Activated CD4-positive, alpha-beta T cell treated with anti-CD3 and anti-CD28 coated beads for 4 hours (primary cell): ENCODE results near the gene FBXL22.

Experiments used
- DNase-seq, 2 donors: peaks; one replicate each; pipeline ENCODE4 v3.0.0-alpha.2; 2020

Gene FBXL22, protein sequence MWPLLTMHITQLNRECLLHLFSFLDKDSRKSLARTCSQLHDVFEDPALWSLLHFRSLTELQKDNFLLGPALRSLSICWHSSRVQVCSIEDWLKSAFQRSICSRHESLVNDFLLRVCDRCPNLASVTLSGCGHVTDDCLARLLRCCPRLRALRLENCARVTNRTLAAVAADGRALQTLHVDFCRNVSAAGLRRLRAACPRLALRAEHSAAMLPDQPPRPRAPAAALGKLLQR

GRCh38 chr15:63597038-63597790 is at the start of gene FBXL22:
Gene FBXL22 (plus strand): TSS chr15:63597387. CDS start chr15:63597393, 6 bp downstream.
- DNase-seq, result no peak

DNA sequence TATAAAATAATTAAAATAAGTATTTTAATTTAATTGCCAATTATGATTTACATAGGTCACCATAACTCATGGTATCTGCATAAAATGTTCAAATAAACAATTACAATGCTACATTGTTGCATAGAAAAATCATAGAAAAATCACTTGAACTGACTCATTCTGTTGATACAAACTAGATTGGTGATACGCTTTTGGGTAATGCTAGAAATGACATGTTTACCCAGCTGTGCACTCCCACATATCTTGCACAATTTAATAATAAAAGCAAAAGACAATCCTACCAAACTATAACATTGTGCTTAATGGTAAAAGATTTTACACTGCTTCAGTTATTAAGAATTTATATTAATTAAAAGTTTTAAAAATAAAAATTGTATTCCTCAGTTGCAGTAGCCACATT is 45.8 kb upstream of the FBXL22 start:
- no peak for DNase-seq

DNA sequence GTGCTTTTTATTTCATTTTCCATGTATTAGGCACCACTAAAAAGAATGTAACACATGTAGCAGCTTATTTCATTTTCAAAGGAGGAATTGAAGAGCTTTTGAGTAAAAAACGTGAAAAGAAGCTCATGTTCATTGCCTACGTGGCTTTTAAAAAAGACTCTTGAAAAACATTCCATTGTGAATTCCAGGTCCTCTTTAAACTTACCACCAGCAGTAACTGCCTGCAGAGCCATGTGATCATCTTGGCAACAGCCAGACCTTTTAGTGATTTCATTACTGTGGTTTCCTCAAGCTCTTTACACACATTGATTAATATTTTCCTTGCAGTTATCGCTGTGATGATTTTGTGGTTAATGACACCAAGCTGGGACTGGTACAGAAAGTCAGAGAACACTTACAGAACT is 43.8 kb upstream of the FBXL22 start:
- DNase-seq, result peak in 1 of 2 donors; percentile 13

DNA sequence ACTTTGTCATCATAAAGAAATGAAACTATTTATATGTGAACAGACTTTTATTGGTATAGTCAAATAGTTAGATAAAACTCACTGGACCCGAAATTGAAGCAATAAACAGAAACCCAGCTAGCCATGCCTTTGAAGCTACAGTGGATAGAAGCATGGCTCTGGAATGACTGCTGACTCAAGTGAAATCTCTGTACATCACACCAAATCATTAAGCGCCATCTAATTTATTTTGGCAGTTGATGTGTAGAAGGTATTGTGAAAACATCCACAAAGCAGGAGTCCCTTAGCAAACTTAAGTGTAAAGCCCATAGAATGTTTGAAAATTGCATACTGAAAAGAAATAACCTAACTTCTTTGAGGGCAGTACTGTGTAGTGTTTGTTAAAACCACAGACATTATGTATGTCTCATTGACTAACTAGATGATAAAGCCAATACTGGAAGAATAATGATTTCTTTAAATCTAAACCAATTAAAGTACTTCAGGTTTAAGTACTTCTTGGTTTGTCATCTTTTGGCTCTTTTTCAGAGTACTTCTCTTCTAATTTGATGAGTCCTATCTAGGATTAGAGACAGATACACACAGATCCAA is 42.8 kb upstream of the FBXL22 start:
- DNase-seq, result no peak

- DNase-seq, result no peak
Observed at GRCh38 chr15:63555507-63555906, 41.7 kb upstream of the FBXL22 start.

DNA sequence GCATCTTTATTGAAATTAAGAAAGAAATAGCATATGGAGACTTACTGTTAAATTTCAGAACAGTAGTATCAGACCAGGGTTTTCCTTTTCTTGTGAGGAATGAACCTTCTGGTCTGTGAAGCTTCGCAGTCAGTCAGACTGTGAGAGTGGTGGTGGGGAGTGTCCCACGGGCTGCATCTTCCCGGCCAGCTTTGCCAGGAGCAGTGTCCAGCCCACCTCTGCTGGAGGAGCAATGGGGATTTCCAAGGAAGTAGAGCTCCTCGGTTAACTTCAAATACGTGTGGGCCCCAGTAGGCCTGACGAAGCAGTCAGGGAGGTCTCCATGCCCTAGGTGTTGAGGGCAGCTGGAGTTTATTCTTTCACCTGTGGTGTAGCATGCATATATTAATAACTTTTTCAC is 40.9 kb upstream of the FBXL22 start:
- no peak for DNase-seq

GRCh38 chr15:63556736-63557135 is 40.5 kb upstream of the FBXL22 start:
- no peak for DNase-seq

DNA sequence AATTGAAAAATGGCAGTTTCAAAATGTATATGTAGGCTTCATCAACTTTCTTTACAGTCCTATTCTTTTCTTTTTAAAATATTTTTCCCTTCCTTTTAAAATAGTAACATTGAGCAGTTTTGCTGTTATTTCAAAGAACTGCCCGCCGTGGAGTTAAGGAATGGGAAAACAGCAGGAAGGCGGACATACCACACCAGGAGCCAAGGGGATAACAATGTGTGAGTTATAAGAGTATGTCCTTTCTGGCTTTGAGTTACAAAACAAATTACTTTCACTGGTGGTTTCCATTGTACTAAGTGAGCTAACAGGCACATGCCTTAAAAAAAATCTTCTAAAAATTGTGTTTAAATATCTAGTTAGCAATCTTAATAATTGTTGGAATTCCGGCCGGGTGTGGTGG is 37.4 kb upstream of the FBXL22 start:
- DNase-seq, result no peak

DNA sequence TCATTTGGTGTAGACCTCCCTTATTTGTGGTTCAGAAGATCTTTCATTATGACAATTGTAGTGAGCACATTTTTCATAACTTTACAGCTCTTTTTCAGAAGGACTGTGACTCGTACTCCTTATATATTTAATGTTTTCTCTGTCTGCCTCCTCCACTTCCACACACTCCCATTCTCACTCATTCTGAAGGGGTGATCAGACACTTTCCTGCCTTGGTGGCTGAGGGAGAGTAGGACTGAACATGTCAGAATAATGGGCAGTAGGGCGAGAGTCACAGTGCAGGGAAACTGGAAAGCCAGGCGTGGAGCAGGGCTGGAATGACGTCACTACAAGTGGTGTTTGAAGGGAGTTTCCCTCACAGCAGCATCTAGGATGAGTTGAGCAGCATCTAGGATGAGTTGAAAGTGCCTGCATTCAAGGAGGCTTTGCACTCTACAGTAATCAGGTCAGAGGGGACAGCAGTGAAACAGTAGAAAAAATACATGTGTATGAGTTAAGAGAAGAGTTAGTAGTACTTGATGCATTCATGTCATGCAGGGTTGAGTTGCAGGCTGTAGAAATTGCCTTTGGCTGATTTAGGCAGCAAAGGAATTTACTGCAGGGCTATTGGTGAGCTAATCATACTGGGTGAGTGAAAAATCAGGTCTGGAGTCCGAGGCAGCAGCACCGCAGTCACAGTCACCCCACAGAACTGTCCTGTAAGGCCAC is 36.3 kb upstream of the FBXL22 start:
- DNase-seq, result peak in 1 of 2 donors; percentile 12

DNA sequence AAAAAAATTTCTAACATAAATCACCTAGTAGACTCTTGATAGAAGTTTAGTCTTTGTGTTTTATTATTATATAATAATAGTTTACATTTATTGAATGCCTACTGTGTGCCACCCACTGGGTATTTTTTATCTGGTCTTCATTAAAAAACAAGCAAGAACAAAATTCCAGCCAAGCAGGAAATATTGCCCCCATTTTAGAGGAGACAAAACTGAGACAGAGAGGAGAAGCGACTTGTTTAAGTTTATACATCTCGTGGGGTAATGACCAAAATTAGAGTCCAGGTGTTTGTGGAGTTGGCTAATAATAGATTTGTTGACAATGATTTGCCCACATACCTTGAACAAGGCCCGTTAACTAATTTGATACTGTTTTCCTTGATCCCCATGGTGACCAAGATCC is 33.1 kb upstream of the FBXL22 start:
- no peak for DNase-seq

DNA sequence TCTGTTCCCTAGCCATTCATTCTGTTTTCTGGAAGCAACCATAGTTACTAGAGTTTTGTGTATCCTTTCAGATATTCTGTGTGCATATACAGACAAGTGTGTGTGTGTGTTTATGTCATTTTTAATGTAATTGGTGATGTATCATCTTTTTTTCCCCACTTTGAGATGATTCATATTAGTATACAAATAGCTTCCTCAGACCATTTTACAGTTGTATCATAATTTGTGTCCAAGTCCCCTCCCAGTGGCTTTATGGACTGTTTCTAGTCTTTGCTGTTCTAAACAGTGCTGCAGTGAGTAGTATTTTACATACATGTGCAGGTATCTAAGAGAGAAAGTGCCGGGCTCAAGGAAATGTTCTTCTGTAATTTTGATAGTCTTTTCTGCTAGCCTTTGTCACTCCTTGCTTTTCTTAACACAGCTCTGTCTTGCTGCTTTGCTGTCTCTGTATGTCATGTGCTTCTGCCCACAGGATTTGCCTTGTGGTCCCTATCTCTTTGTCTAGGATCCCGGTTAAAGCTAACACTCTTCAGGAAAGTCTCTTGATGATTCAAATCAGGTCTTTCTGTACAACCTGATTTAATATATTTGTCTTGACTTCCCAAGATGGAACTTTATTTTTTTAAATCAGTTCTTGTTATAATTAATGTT is 31.5 kb upstream of the FBXL22 start:
- no peak for DNase-seq

- DNase-seq, result no peak
Observed at GRCh38 chr15:63572749-63573464, 24.3 kb upstream of the FBXL22 start.

- DNase-seq, result no peak
Observed at GRCh38 chr15:63573533-63573932, 23.7 kb upstream of the FBXL22 start.

- DNase-seq, result no peak
Observed at GRCh38 chr15:63575312-63575711, 21.9 kb upstream of the FBXL22 start.

- DNase-seq, result no peak
Observed at GRCh38 chr15:63576441-63576840, 20.7 kb upstream of the FBXL22 start.

DNA sequence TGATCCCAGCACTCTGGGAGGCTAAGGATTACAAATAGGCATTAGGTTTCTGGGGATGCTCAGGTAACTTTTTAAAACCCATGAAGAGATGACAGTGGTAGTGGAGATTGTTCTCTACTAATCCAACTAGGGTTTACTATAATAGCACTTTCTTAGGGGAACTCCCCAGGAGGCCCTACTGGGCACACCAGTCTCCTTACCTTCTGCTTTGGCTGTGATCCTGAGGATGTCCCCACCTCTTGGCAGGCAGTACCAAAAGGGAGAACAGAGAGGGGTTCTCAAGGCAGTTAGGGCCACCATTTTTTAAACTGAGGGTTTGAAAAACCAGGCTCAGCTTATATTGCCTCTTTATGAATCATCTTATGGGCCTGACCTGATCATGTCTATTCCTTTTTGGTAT is 15.0 kb upstream of the FBXL22 start:
- DNase-seq, result no peak

DNA sequence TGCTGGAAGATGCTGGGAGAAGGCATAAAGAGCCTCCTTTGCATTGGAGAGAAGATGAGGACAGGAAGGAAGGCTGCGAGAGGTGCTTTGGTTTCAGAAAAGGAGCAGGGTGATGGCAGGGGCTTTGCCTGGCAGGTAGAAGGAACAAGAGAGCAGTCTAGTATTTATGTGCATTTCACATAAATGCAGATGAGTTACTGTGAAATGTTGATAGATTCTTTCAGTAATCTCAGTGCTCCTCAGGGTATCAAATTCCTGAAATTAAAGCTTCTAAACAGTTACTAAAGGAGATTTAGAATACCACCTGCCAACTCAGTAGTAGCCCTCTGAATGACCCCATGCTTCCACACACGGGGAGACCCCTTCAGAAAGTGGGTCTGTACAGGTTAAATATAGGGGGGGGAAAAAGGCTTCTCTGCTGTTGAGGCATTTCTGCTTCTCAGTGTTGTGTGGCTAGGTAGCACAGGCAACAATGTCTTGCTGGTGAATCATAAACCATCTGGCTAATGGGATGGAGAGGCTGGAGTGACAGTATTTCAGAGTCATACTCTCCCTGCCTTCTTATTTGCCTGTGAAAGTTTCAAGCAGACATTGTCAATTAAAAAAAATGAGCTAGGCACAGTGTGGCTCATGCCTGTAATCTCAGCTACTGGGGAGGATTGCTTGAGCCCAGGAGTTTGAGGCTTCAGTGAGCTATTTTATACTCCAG is 14.3 kb upstream of the FBXL22 start:
- DNase-seq, result no peak

DNA sequence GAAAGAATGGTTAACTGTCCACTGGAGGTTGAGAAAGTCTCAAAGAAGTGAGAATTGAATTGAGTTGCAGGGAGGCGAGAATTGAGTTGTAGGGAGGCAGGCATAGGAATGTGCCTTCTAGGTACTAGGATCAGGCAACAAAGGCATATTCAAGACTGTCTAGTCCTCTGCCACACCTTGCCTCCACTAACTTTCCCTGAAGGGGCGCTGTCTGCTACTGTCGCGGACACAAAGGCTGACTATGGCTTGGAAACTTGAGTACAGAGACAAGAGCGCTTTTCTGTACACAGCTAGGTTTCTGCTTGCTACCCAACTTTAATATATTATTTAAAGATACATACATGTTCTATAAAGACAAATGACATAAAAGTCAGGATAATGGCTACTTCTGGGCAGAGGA is 10.4 kb upstream of the FBXL22 start:
- DNase-seq, result no peak

GRCh38 chr15:63587527-63587926 is 9.7 kb upstream of the FBXL22 start:
- no peak for DNase-seq

DNA sequence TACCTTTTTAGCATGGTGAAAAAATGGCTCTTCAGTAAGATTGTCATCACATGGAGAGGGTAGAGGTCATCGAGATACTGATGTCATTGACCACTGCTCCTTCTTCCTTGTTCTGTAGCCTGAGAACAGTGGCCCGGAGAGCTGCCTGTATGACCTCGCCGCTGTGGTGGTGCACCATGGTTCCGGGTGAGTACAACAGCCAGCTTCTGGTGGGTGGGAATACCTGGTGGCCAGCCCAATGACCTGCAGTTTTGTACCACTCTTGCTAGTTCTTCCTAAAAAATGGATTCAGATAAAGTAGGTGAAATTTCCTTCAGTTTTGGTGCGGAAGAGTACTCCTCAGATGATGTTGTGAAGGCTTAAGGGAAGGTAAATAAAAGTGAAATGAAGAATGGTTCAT is 8.4 kb upstream of the FBXL22 start:
- no peak for DNase-seq
